ENCODE data around the gene ZNF236. TPM values are rescaled to one million over a fixed set of nuclear protein-coding genes. Genes with fewer than 3 reads are reported as not detected.

The ZNF236 gene
- total RNA-seq, 1 experiment from 2014 or later = 24.8 TPM

- no TSS peak for BruUV-seq (replicated peaks)
- H3K4me1 ChIP-seq (ENCODE audit: insufficient read depth, low read length, poor library complexity, severe bottlenecking) = no peaks in the 10 kb centered on the region
- POLR2A ChIA-PET (ENCODE audit: low non-redundant PET) = no interaction called here
Measured at GRCh38 chr18:76791106-76791505, 31.3 kb upstream of the ZNF236 start.

GRCh38 chr18:76791642-76792041, 30.7 kb upstream of the ZNF236 start:
- peaks cover 11% of the 10 kb centered on the region for H3K27me3 ChIP-seq (replicated peaks; ENCODE audit: insufficient read depth, low read depth, low read length, poor library complexity)
- intact Hi-C loops (cut with micrococcal nuclease; ENCODE audit: unreplicated experiment) = no loop called here
- H3K4me1 ChIP-seq (ENCODE audit: insufficient read depth, low read length, poor library complexity, severe bottlenecking) = no peaks in the 10 kb centered on the region
- no peaks in the 10 kb centered on the region for H3K9me3 ChIP-seq (ENCODE audit: low read depth, low read length, poor library complexity, severe bottlenecking)
- no peak overlapping the region for H3K4me3 ChIP-seq (ENCODE audit: low read depth, low read length, poor library complexity, severe bottlenecking)
- TF ChIP-seq EZH2 (IDR thresholded peaks at IDR 0.05; ENCODE audit: borderline replicate concordance, low read depth, low read length, poor library complexity, severe bottlenecking) = no peak
- TF ChIP-seq CTCF (conservative IDR thresholded peaks at IDR 0.05; ENCODE audit: low read depth, low read length) = no peak
- H3K27ac ChIP-seq (ENCODE audit: low read depth, low read length, poor library complexity, severe bottlenecking) = no peak overlapping the region
- no TSS peak for BruUV-seq (replicated peaks)
- ChIA-PET CTCF (no interaction called here), POLR2A (ENCODE audit: low non-redundant PET) (no interaction called here)
- DNase-seq (ENCODE audit: low spot score) = no peak
- H3K36me3 ChIP-seq (ENCODE audit: insufficient read depth, low read length, poor library complexity, severe bottlenecking) = no peaks in the 10 kb centered on the region

More at GRCh38 chr18:76791106-76791505, 31.3 kb upstream of the ZNF236 start:
- CTCF ChIA-PET = no interaction called here
- intact Hi-C loops (cut with micrococcal nuclease; ENCODE audit: unreplicated experiment) = no loop called here
- Histone ChIP-seq H3K27me3 (replicated peaks; ENCODE audit: insufficient read depth, low read depth, low read length, poor library complexity) (peaks cover 12% of the 10 kb centered on the region), H3K4me3 (ENCODE audit: low read depth, low read length, poor library complexity, severe bottlenecking) (no peak overlapping the region), H3K27ac (ENCODE audit: low read depth, low read length, poor library complexity, severe bottlenecking) (no peak overlapping the region), H3K36me3 (ENCODE audit: insufficient read depth, low read length, poor library complexity, severe bottlenecking) (no peaks in the 10 kb centered on the region), H3K9me3 (ENCODE audit: low read depth, low read length, poor library complexity, severe bottlenecking) (no peaks in the 10 kb centered on the region)
- TF ChIP-seq EZH2 (IDR thresholded peaks at IDR 0.05; ENCODE audit: borderline replicate concordance, low read depth, low read length, poor library complexity, severe bottlenecking) = no peak
- TF ChIP-seq CTCF (conservative IDR thresholded peaks at IDR 0.05; ENCODE audit: low read depth, low read length) = no peak
- DNase-seq (ENCODE audit: low spot score) = no peak

- CTCF ChIA-PET = no interaction called here
Measured at GRCh38 chr18:76794326-76794725, 28.0 kb upstream of the ZNF236 start.

More at GRCh38 chr18:76794326-76794725, 28.0 kb upstream of the ZNF236 start:
- Histone ChIP-seq H3K27ac (ENCODE audit: low read depth, low read length, poor library complexity, severe bottlenecking) (no peak overlapping the region), H3K4me3 (ENCODE audit: low read depth, low read length, poor library complexity, severe bottlenecking) (no peak overlapping the region), H3K27me3 (replicated peaks; ENCODE audit: insufficient read depth, low read depth, low read length, poor library complexity) (no peaks in the 10 kb centered on the region), H3K9me3 (ENCODE audit: low read depth, low read length, poor library complexity, severe bottlenecking) (no peaks in the 10 kb centered on the region), H3K4me1 (ENCODE audit: insufficient read depth, low read length, poor library complexity, severe bottlenecking) (no peaks in the 10 kb centered on the region), H3K36me3 (ENCODE audit: insufficient read depth, low read length, poor library complexity, severe bottlenecking) (no peaks in the 10 kb centered on the region)
- no TSS peak for BruUV-seq (replicated peaks)
- no peak for DNase-seq (ENCODE audit: low spot score)
- intact Hi-C loops (cut with micrococcal nuclease; ENCODE audit: unreplicated experiment) = no loop called here
- TF ChIP-seq EZH2 (IDR thresholded peaks at IDR 0.05; ENCODE audit: borderline replicate concordance, low read depth, low read length, poor library complexity, severe bottlenecking) = no peak
- POLR2A ChIA-PET (ENCODE audit: low non-redundant PET) = no interaction called here

Data from A673 (cell line).